Activated CD4-positive, alpha-beta T cell treated with anti-CD3 and anti-CD28 coated beads for 48 hours (primary cell): Measurements from ENCODE around the gene GNG11.

Source experiments
- DNase-seq: peaks from one replicate; pipeline ENCODE4 v3.0.0-alpha.2; 2020

GNG11 gene

GRCh38 chr7:93948873-93949272 is 27.3 kb downstream of the GNG11 start:
- DNase-seq = no peak

- DNase-seq = no peak
Measured at GRCh38 chr7:93949423-93949822, 27.9 kb downstream of the GNG11 start.

GRCh38 chr7:93955304-93955703 is 33.8 kb downstream of the GNG11 start:
- no peak for DNase-seq

- DNase-seq = no peak
Measured at GRCh38 chr7:93957767-93958166, 36.2 kb downstream of the GNG11 start.

- no peak for DNase-seq
Measured at GRCh38 chr7:93958216-93958615, 36.7 kb downstream of the GNG11 start.

- no peak for DNase-seq
Measured at GRCh38 chr7:93958651-93959050, 37.1 kb downstream of the GNG11 start.

GRCh38 chr7:93960986-93961385 is 39.5 kb downstream of the GNG11 start:
- DNase-seq = no peak

- DNase-seq = no peak
Measured at GRCh38 chr7:93964262-93964661, 42.7 kb downstream of the GNG11 start.

GRCh38 chr7:93964813-93965212 is 43.3 kb downstream of the GNG11 start:
- DNase-seq = no peak

- DNase-seq = no peak
Measured at GRCh38 chr7:93968911-93969620, 47.5 kb downstream of the GNG11 start.

- DNase-seq = no peak
Measured at GRCh38 chr7:93972029-93972725, 50.6 kb downstream of the GNG11 start.

- DNase-seq = no peak
Measured at GRCh38 chr7:93973134-93973533, 51.6 kb downstream of the GNG11 start.

- no peak for DNase-seq
Measured at GRCh38 chr7:93977211-93977950, 55.8 kb downstream of the GNG11 start.
